Measurements from ENCODE around the gene PLEKHG4B. TPM values are rescaled to one million over a fixed set of nuclear protein-coding genes. Genes with fewer than 3 reads are reported as not detected.

Gene PLEKHG4B
- polyA plus RNA-seq, 1 of the 3 experiments (the other 2 are of a cell fraction) = 0.18 TPM

- no peak overlapping the region for H3K4me2 ChIP-seq
- H3F3A ChIP-seq (replicated peaks; ENCODE audit: insufficient read depth) = no peaks in the 10 kb centered on the region
- CTCF ChIA-PET = no interaction called here
- H4K20me1 ChIP-seq (ENCODE audit: insufficient read depth) = no peaks in the 10 kb centered on the region
- H3K4me3 ChIP-seq (ENCODE audit: low read depth in 2 of 2, low read length in 1 of 2) = no peak overlapping the region
- TF ChIP-seq YY1 (IDR thresholded peaks at IDR 0.05; ENCODE audit: low read depth) (no peak), TCF12 (IDR thresholded peaks at IDR 0.05) (no peak), FOSL2 (IDR thresholded peaks at IDR 0.05; ENCODE audit: borderline replicate concordance, low read depth) (no peak), GATA2 (CRISPR knock-in tag; IDR thresholded peaks at IDR 0.05) (no peak), IRF3 (IDR thresholded peaks at IDR 0.05; ENCODE audit: low read depth, low read length) (no peak), RXRA (IDR thresholded peaks at IDR 0.05; ENCODE audit: borderline replicate concordance, low read depth) (no peak), CHD2 (IDR thresholded peaks at IDR 0.05; ENCODE audit: low read length, partially characterized antibody) (no peak), SMC3 (IDR thresholded peaks at IDR 0.05; ENCODE audit: low read depth, low read length) (no peak), ELF1 (IDR thresholded peaks at IDR 0.05) (no peak), POLR2AphosphoS5 (IDR thresholded peaks at IDR 0.05; ENCODE audit: low read depth, low read length) (no peak), MEF2A (IDR thresholded peaks at IDR 0.05; ENCODE audit: borderline replicate concordance, low read depth) (no peak), NFIC (IDR thresholded peaks at IDR 0.05; ENCODE audit: borderline replicate concordance) (no peak)
- POLR2A ChIA-PET = no interaction called here
- no peaks in the 10 kb centered on the region for H3K79me2 ChIP-seq (ENCODE audit: insufficient read depth)
- H3K27ac ChIP-seq (ENCODE audit: low read depth in 2 of 2, low read length in 1 of 2) = no peak overlapping the region
- H3K36me3 ChIP-seq (replicated peaks in 1 of 2; ENCODE audit: control insufficient read depth in 1 of 2, insufficient read depth in 2 of 2, low read length in 1 of 2) = no peaks in the 10 kb centered on the region
- no peak overlapping the region for H2AFZ ChIP-seq (ENCODE audit: low read depth)
- no peak for DNase-seq
- H3K9me2 ChIP-seq = no peaks in the 10 kb centered on the region
- no peak overlapping the region for H3K9ac ChIP-seq
- H3K9me3 ChIP-seq = no peaks in the 10 kb centered on the region
- H3K4me1 ChIP-seq (ENCODE audit: control insufficient read depth in 1 of 2, insufficient read depth in 2 of 2, low read depth in 1 of 2, low read length in 1 of 2) = peaks cover 0 to 12% of the 10 kb centered on the region in 2 experiments; a peak in 1 of 4 replicates
- no peaks in the 10 kb centered on the region for H3K27me3 ChIP-seq (ENCODE audit: insufficient read depth)
- WGBS (ENCODE audit: low lambda C conversion rate) = 77% methylated on average over 5 of the region's 9 CpGs
Observed at GRCh38 chr5:192691-192969, 100.7 kb downstream of the PLEKHG4B start.

GRCh38 chr5:192970-193831 is 101.2 kb downstream of the PLEKHG4B start:
- DNase-seq = no peak

More at GRCh38 chr5:192970-193831, 101.2 kb downstream of the PLEKHG4B start:
- no peak for TF ChIP-seq TCF12 (IDR thresholded peaks at IDR 0.05)
- TF ChIP-seq TAF1 (IDR thresholded peaks at IDR 0.05; ENCODE audit: borderline replicate concordance, low read depth, low read length) = no peak
- TF ChIP-seq CHD2 (IDR thresholded peaks at IDR 0.05; ENCODE audit: low read length, partially characterized antibody) = no peak
- TF ChIP-seq PBX3 (IDR thresholded peaks at IDR 0.05) = no peak
- no peak for TF ChIP-seq GABPA (IDR thresholded peaks at IDR 0.05; ENCODE audit: low read depth)
- no peak for TF ChIP-seq MEF2A (IDR thresholded peaks at IDR 0.05; ENCODE audit: borderline replicate concordance, low read depth)
- no peak for TF ChIP-seq RAD21 (IDR thresholded peaks at IDR 0.05; ENCODE audit: low read length)
- no peak for TF ChIP-seq USF1 (IDR thresholded peaks at IDR 0.05; ENCODE audit: borderline replicate concordance, low read depth)
- 87% methylated on average over 13 of the region's 17 CpGs for WGBS (ENCODE audit: low lambda C conversion rate)
- Histone ChIP-seq H3K27me3 (ENCODE audit: insufficient read depth) (no peaks in the 10 kb centered on the region), H3K4me3 (ENCODE audit: low read depth in 2 of 2, low read length in 1 of 2) (no peak overlapping the region), H3K4me1 (ENCODE audit: control insufficient read depth in 1 of 2, insufficient read depth in 2 of 2, low read depth in 1 of 2, low read length in 1 of 2) (peaks cover 0 to 8% of the 10 kb centered on the region in 2 experiments; a peak in 1 of 4 replicates), H3F3A (replicated peaks; ENCODE audit: insufficient read depth) (no peaks in the 10 kb centered on the region), H4K20me1 (ENCODE audit: insufficient read depth) (no peaks in the 10 kb centered on the region), H3K36me3 (replicated peaks in 1 of 2; ENCODE audit: control insufficient read depth in 1 of 2, insufficient read depth in 2 of 2, low read length in 1 of 2) (no peaks in the 10 kb centered on the region), H3K9ac (no peak overlapping the region), H3K9me3 (no peaks in the 10 kb centered on the region), H3K9me2 (no peaks in the 10 kb centered on the region), H2AFZ (ENCODE audit: low read depth) (no peak overlapping the region), H3K4me2 (no peak overlapping the region), H3K79me2 (ENCODE audit: insufficient read depth) (no peaks in the 10 kb centered on the region), H3K27ac (ENCODE audit: low read depth in 2 of 2, low read length in 1 of 2) (no peak overlapping the region)
- ChIA-PET CTCF (interaction anchor here (1.3 kb wide), 1 partner anchor 128 kb away, joined by 4 read pairs; the partner anchor contains the start of gene AHRR), POLR2A (no interaction called here)

Measured in SK-N-SH (cell line).